22Rv1 (cell line): Measurements from ENCODE around the gene MRPL50.

Experiments used
- CTCF ChIP-seq: fragments of 450-650 bp; IDR thresholded peaks from 2 replicates; pipeline ENCODE4 v1.5.1; 2017; ENCODE audit warnings: mild to moderate bottlenecking
- ZFX ChIP-seq: fragments of 450-650 bp; IDR thresholded peaks from 2 replicates; pipeline ENCODE4 v1.6.1; 2017; ENCODE audit warnings: antibody characterized with exemption, borderline replicate concordance

- TF ChIP-seq CTCF (no peak), ZFX (no peak)
These were observed 28.9 kb upstream of the MRPL50 start for GRCh38 chr9:101427358-101427757.
